SK-N-SH treated with all-trans-retinoic acid at 6 μM for 48 hours (cell line): ENCODE measurements around the gene SERTAD2.

Experiments used
- ATAC-seq: fragments of 200-7000 bp; cut with Tn5 transposase; 3 replicates; pipeline ENCODE4 v1.9.1; 2020; ENCODE audit warnings: mild to moderate bottlenecking, moderate library complexity
- BACH2 ChIP-seq: fragments of 250-450 bp; sonication (Bioruptor Pico); IDR thresholded peaks from 2 replicates; pipeline ENCODE4 v1.9.0; 2021; ENCODE audit warnings: mild to moderate bottlenecking, borderline replicate concordance
- CSDC2 ChIP-seq: fragments of 250-450 bp; sonication (Bioruptor Pico); IDR thresholded peaks from 2 replicates; pipeline ENCODE4 v1.5.0; 2020; ENCODE audit warnings: mild to moderate bottlenecking, moderate library complexity
- CSRNP3 ChIP-seq: fragments of 250-450 bp; sonication (Bioruptor Pico); IDR thresholded peaks from 2 replicates; pipeline ENCODE4 v1.5.1; 2021; ENCODE audit warnings: mild to moderate bottlenecking, moderate library complexity
- ESRRG ChIP-seq: fragments of 250-450 bp; sonication (Bioruptor Pico); IDR thresholded peaks from 2 replicates; pipeline ENCODE4 v1.6.1; 2021; ENCODE audit warnings: mild to moderate bottlenecking
- GLIS3 ChIP-seq: fragments of 250-450 bp; sonication (Bioruptor Pico); IDR thresholded peaks from 2 replicates; pipeline ENCODE4 v1.5.0; 2020; ENCODE audit warnings: mild to moderate bottlenecking, moderate library complexity
- ISL1 ChIP-seq: fragments of 250-450 bp; sonication (Bioruptor Pico); IDR thresholded peaks from 2 replicates; pipeline ENCODE4 v2.1.2; 2022; ENCODE audit warnings: mild to moderate bottlenecking, moderate library complexity
- OSR1 ChIP-seq: fragments of 250-450 bp; sonication (Bioruptor Pico); IDR thresholded peaks from 2 replicates; pipeline ENCODE4 v1.8.0; 2022; ENCODE audit warnings: moderate library complexity, mild to moderate bottlenecking, inconsistent platforms
- POU6F1 ChIP-seq: fragments of 250-450 bp; sonication (Bioruptor Pico); IDR thresholded peaks from 2 replicates; pipeline ENCODE4 v1.8.0; 2021; ENCODE audit warnings: low read depth, mild to moderate bottlenecking, moderate library complexity, borderline replicate concordance
- PPARA ChIP-seq: fragments of 250-450 bp; sonication (Bioruptor Pico); IDR thresholded peaks from 2 replicates; pipeline ENCODE4 v1.5.0; 2020; ENCODE audit warnings: mild to moderate bottlenecking, borderline replicate concordance
- RARB ChIP-seq: fragments of 250-450 bp; sonication (Bioruptor Pico); IDR thresholded peaks from 2 replicates; pipeline ENCODE4 v1.8.0; 2021; ENCODE audit warnings: mild to moderate bottlenecking, moderate library complexity
- SNAI2 ChIP-seq: fragments of 250-450 bp; sonication (Bioruptor Pico); IDR thresholded peaks from 2 replicates; pipeline ENCODE4 v1.5.0; 2020; ENCODE audit warnings: mild to moderate bottlenecking, moderate library complexity
- TCF4 ChIP-seq: fragments of 250-450 bp; sonication (Bioruptor Pico); IDR thresholded peaks from 2 replicates; pipeline ENCODE4 v1.8.0; 2021; ENCODE audit warnings: mild to moderate bottlenecking, moderate library complexity, borderline replicate concordance
- TOX ChIP-seq: fragments of 250-450 bp; sonication (Bioruptor Pico); IDR thresholded peaks from 2 replicates; pipeline ENCODE4 v1.8.0; 2021; ENCODE audit warnings: mild to moderate bottlenecking, moderate library complexity, borderline replicate concordance
- ZC3H10 ChIP-seq: fragments of 250-450 bp; sonication (Bioruptor Pico); IDR thresholded peaks from 2 replicates; pipeline ENCODE4 v1.5.1; 2021; ENCODE audit warnings: mild to moderate bottlenecking, moderate library complexity
- ZFP3 ChIP-seq: fragments of 250-450 bp; sonication (Bioruptor Pico); IDR thresholded peaks from 2 replicates; pipeline ENCODE4 v1.5.0; 2020; ENCODE audit warnings: mild to moderate bottlenecking, moderate library complexity
- ZFP30 ChIP-seq: fragments of 450-650 bp; formaldehyde crosslinking; IDR thresholded peaks from 2 replicates; pipeline ENCODE4 v1.5.0; 2022; ENCODE audit warnings: mild to moderate bottlenecking, moderate library complexity
- ZNF565 ChIP-seq: fragments of 450-650 bp; formaldehyde crosslinking; conservative IDR thresholded peaks from 2 replicates; pipeline ENCODE4 v1.5.0; 2020; ENCODE audit warnings: low read depth, mild to moderate bottlenecking, moderate library complexity
- ZNF70 ChIP-seq: fragments of 450-650 bp; formaldehyde crosslinking; IDR thresholded peaks from 2 replicates; pipeline ENCODE4 v1.5.0; 2020; ENCODE audit warnings: mild to moderate bottlenecking, moderate library complexity
- ZNF8 ChIP-seq: fragments of 450-650 bp; formaldehyde crosslinking; IDR thresholded peaks from 2 replicates; pipeline ENCODE4 v1.5.0; 2020; ENCODE audit warnings: mild to moderate bottlenecking, moderate library complexity
- TF ChIP-seq, protein P1 (sequence below): fragments of 250-450 bp; sonication (Bioruptor Pico); IDR thresholded peaks from 2 replicates; pipeline ENCODE4 v1.5.0; 2020; ENCODE audit warnings: mild to moderate bottlenecking, moderate library complexity
- TF ChIP-seq, protein P2 (sequence below): fragments of 250-450 bp; sonication (Bioruptor Pico); IDR thresholded peaks from 2 replicates; pipeline ENCODE4 v1.5.1; 2020; ENCODE audit warnings: low read depth, mild to moderate bottlenecking, moderate library complexity

The SERTAD2 gene

GRCh38 chr2:64692401-64692800, 38.7 kb upstream of the SERTAD2 start:
- ATAC-seq = no peak
- no peak for TF ChIP-seq TOX (CRISPR knock-in tag)
- TF ChIP-seq ZNF8 = no peak
- TF ChIP-seq ZFP3 (CRISPR knock-in tag) = no peak
- TF ChIP-seq OSR1 (CRISPR knock-in tag) = no peak
- no peak for TF ChIP-seq SNAI2 (CRISPR knock-in tag)
- TF ChIP-seq ZNF565 = no peak
- no peak for TF ChIP-seq GLIS3 (CRISPR knock-in tag)
- TF ChIP-seq, protein P1, sequence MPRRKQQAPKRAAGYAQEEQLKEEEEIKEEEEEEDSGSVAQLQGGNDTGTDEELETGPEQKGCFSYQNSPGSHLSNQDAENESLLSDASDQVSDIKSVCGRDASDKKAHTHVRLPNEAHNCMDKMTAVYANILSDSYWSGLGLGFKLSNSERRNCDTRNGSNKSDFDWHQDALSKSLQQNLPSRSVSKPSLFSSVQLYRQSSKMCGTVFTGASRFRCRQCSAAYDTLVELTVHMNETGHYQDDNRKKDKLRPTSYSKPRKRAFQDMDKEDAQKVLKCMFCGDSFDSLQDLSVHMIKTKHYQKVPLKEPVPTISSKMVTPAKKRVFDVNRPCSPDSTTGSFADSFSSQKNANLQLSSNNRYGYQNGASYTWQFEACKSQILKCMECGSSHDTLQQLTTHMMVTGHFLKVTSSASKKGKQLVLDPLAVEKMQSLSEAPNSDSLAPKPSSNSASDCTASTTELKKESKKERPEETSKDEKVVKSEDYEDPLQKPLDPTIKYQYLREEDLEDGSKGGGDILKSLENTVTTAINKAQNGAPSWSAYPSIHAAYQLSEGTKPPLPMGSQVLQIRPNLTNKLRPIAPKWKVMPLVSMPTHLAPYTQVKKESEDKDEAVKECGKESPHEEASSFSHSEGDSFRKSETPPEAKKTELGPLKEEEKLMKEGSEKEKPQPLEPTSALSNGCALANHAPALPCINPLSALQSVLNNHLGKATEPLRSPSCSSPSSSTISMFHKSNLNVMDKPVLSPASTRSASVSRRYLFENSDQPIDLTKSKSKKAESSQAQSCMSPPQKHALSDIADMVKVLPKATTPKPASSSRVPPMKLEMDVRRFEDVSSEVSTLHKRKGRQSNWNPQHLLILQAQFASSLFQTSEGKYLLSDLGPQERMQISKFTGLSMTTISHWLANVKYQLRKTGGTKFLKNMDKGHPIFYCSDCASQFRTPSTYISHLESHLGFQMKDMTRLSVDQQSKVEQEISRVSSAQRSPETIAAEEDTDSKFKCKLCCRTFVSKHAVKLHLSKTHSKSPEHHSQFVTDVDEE (CRISPR knock-in tag) = no peak
- no peak for TF ChIP-seq ZC3H10 (CRISPR knock-in tag)
- no peak for TF ChIP-seq ESRRG (CRISPR knock-in tag)
- TF ChIP-seq ISL1 (CRISPR knock-in tag) = no peak
- TF ChIP-seq RARB (CRISPR knock-in tag) = no peak
- no peak for TF ChIP-seq CSRNP3 (CRISPR knock-in tag)
- TF ChIP-seq ZFP30 (CRISPR knock-in tag) = no peak
- TF ChIP-seq TCF4 (CRISPR knock-in tag) = no peak
- TF ChIP-seq, all 23 proteins: peak for 0

DNA sequence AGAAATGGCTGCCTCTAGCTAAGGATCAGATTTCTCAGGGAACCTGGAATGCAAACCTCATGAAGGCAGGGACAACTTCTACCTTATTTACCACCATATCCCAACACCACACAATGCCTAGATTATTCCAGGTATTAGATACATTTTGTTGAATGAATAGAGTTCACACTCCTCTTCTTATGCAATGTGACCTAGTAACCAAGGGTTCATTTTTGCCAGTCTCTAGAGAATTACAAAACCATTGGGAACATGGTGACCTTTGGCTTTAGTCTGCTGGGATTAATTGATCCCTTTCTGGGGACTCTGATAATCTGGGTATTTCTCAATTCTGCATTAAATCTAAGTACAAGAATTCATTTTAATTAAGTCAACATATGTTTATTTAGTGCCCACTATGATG, 35.2 kb upstream of the SERTAD2 start:
- no peak for TF ChIP-seq GLIS3 (CRISPR knock-in tag)
- TF ChIP-seq CSRNP3 (CRISPR knock-in tag) = no peak
- TF ChIP-seq ZNF70 (CRISPR knock-in tag) = no peak
- TF ChIP-seq POU6F1 = no peak
- TF ChIP-seq, protein P1 (CRISPR knock-in tag) = no peak
- TF ChIP-seq CSDC2 (CRISPR knock-in tag) = no peak
- TF ChIP-seq ZC3H10 (CRISPR knock-in tag) = no peak
- TF ChIP-seq, protein P2, sequence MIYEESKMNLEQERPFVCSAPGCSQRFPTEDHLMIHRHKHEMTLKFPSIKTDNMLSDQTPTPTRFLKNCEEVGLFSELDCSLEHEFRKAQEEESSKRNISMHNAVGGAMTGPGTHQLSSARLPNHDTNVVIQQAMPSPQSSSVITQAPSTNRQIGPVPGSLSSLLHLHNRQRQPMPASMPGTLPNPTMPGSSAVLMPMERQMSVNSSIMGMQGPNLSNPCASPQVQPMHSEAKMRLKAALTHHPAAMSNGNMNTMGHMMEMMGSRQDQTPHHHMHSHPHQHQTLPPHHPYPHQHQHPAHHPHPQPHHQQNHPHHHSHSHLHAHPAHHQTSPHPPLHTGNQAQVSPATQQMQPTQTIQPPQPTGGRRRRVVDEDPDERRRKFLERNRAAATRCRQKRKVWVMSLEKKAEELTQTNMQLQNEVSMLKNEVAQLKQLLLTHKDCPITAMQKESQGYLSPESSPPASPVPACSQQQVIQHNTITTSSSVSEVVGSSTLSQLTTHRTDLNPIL (CRISPR knock-in tag) = no peak
- no peak for TF ChIP-seq BACH2 (CRISPR knock-in tag)
- TF ChIP-seq ESRRG (CRISPR knock-in tag) = no peak
- no peak for TF ChIP-seq PPARA (CRISPR knock-in tag)
- TF ChIP-seq, all 23 proteins: peak for 0
- ATAC-seq = no peak
